ENCODE measurements around the gene ATP1A1.

ATP1A1 gene

GRCh38 chr1:116411784-116412479 is 38.9 kb downstream of the ATP1A1 start:
- ChIA-PET CTCF (interaction anchor here (0.6 to 1.8 kb wide), 5 partner anchors 72 to 1341 kb away, joined by 3 to 6 read pairs (median 3); no protein-coding TSS in a partner anchor), POLR2A (interaction anchor here (1.4 to 1.6 kb wide), 2 partner anchors 14 to 39 kb away, joined by 3 to 4 read pairs; partner anchors contain the start of gene ATP1A1)
- no peak overlapping the region for H3K4me3 ChIP-seq (ENCODE audit: low read depth, low read length)
- H3K9me3 ChIP-seq (ENCODE audit: control insufficient read depth, insufficient read depth, low read depth, low read length), result no peaks in the 10 kb centered on the region
- no peaks in the 10 kb centered on the region; the same call in 1 of the 2 replicates for H3K4me1 ChIP-seq (ENCODE audit: control insufficient read depth, insufficient read depth, low read length)
- H3K36me3 ChIP-seq (ENCODE audit: control insufficient read depth in 2 of 2, insufficient read depth in 1 of 2, low read length in 2 of 2), result peaks cover 0 to 22% of the 10 kb centered on the region in 2 experiments; a peak in 1 of 3 replicates
- TF ChIP-seq ZNF600 (tag by site-specific recombination; IDR thresholded peaks at IDR 0.05) (no peak), BCL11B (tag by site-specific recombination; IDR thresholded peaks at IDR 0.05; ENCODE audit: low read depth) (no peak), PBX3 (CRISPR knock-in tag; IDR thresholded peaks at IDR 0.05) (no peak), ZNF398 (tag by site-specific recombination; IDR thresholded peaks at IDR 0.05) (no peak), ZNF37A (tag by site-specific recombination; IDR thresholded peaks at IDR 0.05) (no peak), PRDM4 (tag by site-specific recombination; IDR thresholded peaks at IDR 0.05) (no peak)
- no peak overlapping the region for H3K27ac ChIP-seq (ENCODE audit: extremely low read depth, low read depth, low read length)

GRCh38 chr1:116412480-116412798 is 39.4 kb downstream of the ATP1A1 start:
- Histone ChIP-seq H3K36me3 (ENCODE audit: control insufficient read depth in 2 of 2, insufficient read depth in 1 of 2, low read length in 2 of 2) (peaks cover 0 to 17% of the 10 kb centered on the region in 2 experiments; a peak in 1 of 3 replicates), H3K4me3 (ENCODE audit: low read depth, low read length) (no peak overlapping the region), H3K27ac (ENCODE audit: extremely low read depth, low read depth, low read length) (no peak overlapping the region), H3K9me3 (ENCODE audit: control insufficient read depth, insufficient read depth, low read depth, low read length) (no peaks in the 10 kb centered on the region), H3K4me1 (ENCODE audit: control insufficient read depth, insufficient read depth, low read length) (no peaks in the 10 kb centered on the region; the same call in 1 of the 2 replicates)
- POLR2A ChIA-PET, result interaction anchor here (1.4 kb wide), 1 partner anchor 15 kb away, joined by 3 read pairs; no protein-coding TSS in a partner anchor
- CTCF ChIA-PET, result interaction anchor here (1.0 to 1.3 kb wide), 2 partner anchors 72 to 73 kb away, joined by 3 to 5 read pairs; no protein-coding TSS in a partner anchor
- TF ChIP-seq HOXA7 (CRISPR knock-in tag; IDR thresholded peaks at IDR 0.05; ENCODE audit: borderline replicate concordance), result no peak
- no peak for TF ChIP-seq PRDM10 (tag by site-specific recombination; IDR thresholded peaks at IDR 0.05)
- no peak for TF ChIP-seq GLIS1 (tag by site-specific recombination; IDR thresholded peaks at IDR 0.05)
- TF ChIP-seq EGR2 (tag by site-specific recombination; IDR thresholded peaks at IDR 0.05; ENCODE audit: low read depth), result no peak
- TF ChIP-seq ZNF670 (tag by site-specific recombination; IDR thresholded peaks at IDR 0.05; ENCODE audit: low read depth), result no peak
- no peak for TF ChIP-seq KLF16 (tag by site-specific recombination; IDR thresholded peaks at IDR 0.05)
- TF ChIP-seq ZNF514 (tag by site-specific recombination; IDR thresholded peaks at IDR 0.05), result no peak
- no peak for TF ChIP-seq ZNF555 (tag by site-specific recombination; conservative IDR thresholded peaks at IDR 0.05)
- TF ChIP-seq ZBTB48 (tag by site-specific recombination; IDR thresholded peaks at IDR 0.05), result no peak
- no peak for TF ChIP-seq ZNF658 (tag by site-specific recombination; IDR thresholded peaks at IDR 0.05)
- no peak for TF ChIP-seq CTCF (tag by site-specific recombination; IDR thresholded peaks at IDR 0.05)
- TF ChIP-seq ZNF140 (tag by site-specific recombination; IDR thresholded peaks at IDR 0.05), result no peak
- TF ChIP-seq ZNF362 (tag by site-specific recombination; IDR thresholded peaks at IDR 0.05), result no peak
